Ascending aorta (tissue), 2 donors: ENCODE results near the gene CPNE6. TPM values are rescaled to one million over a fixed set of nuclear protein-coding genes. Genes with fewer than 3 reads are reported as not detected.

ENCODE experiments used
- DNase-seq, 2 donors: peaks; one replicate each; pipeline ENCODE4 v3.0.0-alpha.2; 2019; ENCODE audit warnings: low spot score in 2 of 2
- H3K27ac ChIP-seq, 2 donors: fragments of 200-600 bp; sonication (generic); one replicate each; pipeline ENCODE4 v1.5.1; 2016 to 2017; ENCODE audit warnings: mild to moderate bottlenecking in 1 of 2
- H3K27me3 ChIP-seq: fragments of 200-600 bp; sonication (generic); one replicate; pipeline ENCODE4 v1.5.1; 2017
- H3K36me3 ChIP-seq, 2 donors: fragments of 200-600 bp; sonication (generic); one replicate each; pipeline ENCODE4 v1.5.1; 2016
- H3K4me1 ChIP-seq, 2 donors: fragments of 200-600 bp; sonication (generic); one replicate each; pipeline ENCODE4 v1.5.1; 2016 to 2017; ENCODE audit warnings: mild to moderate bottlenecking in 1 of 2
- H3K4me3 ChIP-seq, 2 donors: fragments of 200-600 bp; sonication (generic); one replicate each; pipeline ENCODE4 v1.5.1; 2016 to 2017; ENCODE audit warnings: mild to moderate bottlenecking in 1 of 2
- H3K9me3 ChIP-seq, 2 donors: fragments of 200-600 bp; sonication (generic); one replicate each; pipeline ENCODE4 v1.5.1; 2016
- intact Hi-C: fragments of 100-400 bp; cut with DNase I; formaldehyde crosslinking; loops from one replicate; pipeline ENCODE4 v1.15.1; 2023
- total RNA-seq: library from RNA; depleted of rRNA; stranded (reverse); fragments of >200 nt; gene quantifications from one replicate; pipeline ENCODE4 v1.1.0, GENCODE V29; 2016
- TF ChIP-seq, protein P1 (sequence below), 3 experiments: fragments of 200-600 bp in 2 of 3; fragments of 450-650 bp in 1 of 3; sonication (generic) in 2 of 3; IDR thresholded peaks; one replicate each; pipeline ENCODE4 v1.5.1; 2016 to 2019; ENCODE audit warnings: antibody characterized with exemption in 3 of 3, mild to moderate bottlenecking in 1 of 3, moderate library complexity in 1 of 3

The CPNE6 gene
- total RNA-seq, 1 donor from 2014 or later: not detected

DNA sequence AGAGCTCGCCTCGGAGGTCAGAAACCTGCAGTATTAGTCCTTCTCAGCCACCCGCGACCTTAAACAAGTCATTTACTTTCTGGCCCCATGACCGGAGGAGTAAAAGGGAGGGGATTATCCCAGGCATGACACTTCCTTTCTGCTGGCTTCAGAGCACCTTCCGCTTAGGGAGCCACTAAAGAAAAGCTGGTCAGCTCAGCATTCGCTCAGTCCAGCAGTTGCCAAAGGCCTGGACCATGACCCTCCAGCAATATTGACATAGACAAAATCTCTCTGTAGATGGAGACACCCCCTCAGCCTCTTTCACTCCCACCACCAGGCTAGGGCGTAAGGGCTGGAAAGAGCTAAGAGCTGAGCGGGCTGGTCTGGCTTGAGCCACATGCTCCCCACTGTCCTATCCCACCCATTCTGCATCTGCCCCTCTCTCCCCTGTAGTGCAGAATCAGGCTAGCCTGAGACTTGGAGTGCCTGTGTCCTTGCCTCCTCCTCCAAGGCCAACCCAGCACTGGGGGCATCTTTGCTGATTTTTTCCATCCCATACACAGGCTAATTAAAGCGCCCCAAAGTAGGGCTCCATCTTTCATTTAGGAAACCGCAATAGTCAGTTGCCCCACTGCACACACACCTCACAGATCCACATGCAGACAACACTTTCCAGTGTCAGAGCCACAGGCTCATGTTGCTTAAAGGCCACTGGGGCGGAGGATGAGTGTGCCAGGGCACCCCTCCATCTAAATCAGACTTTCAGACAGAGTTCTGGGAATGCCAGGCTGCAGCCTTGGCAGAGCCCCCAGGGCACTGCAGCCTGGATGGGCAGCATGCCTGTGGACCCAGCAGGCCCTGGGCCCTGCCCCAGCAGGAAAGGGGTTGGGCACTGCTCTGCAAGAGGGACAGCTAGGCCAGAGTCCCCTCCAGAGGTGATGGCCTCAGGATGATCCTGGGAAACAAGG, 4.0 kb upstream of the CPNE6 start:
- H3K4me1 ChIP-seq: peaks cover under 1 to 10% of the 10 kb centered on the region in 2 donors
- no peak overlapping the region for H3K27ac ChIP-seq
- intact Hi-C loops: no loop called here
- H3K27me3 ChIP-seq: no peaks in the 10 kb centered on the region
- H3K36me3 ChIP-seq: no peaks in the 10 kb centered on the region
- no peak for DNase-seq
- TF ChIP-seq, protein P1, sequence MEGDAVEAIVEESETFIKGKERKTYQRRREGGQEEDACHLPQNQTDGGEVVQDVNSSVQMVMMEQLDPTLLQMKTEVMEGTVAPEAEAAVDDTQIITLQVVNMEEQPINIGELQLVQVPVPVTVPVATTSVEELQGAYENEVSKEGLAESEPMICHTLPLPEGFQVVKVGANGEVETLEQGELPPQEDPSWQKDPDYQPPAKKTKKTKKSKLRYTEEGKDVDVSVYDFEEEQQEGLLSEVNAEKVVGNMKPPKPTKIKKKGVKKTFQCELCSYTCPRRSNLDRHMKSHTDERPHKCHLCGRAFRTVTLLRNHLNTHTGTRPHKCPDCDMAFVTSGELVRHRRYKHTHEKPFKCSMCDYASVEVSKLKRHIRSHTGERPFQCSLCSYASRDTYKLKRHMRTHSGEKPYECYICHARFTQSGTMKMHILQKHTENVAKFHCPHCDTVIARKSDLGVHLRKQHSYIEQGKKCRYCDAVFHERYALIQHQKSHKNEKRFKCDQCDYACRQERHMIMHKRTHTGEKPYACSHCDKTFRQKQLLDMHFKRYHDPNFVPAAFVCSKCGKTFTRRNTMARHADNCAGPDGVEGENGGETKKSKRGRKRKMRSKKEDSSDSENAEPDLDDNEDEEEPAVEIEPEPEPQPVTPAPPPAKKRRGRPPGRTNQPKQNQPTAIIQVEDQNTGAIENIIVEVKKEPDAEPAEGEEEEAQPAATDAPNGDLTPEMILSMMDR (IDR thresholded peaks at IDR 0.05): no peak
- H3K9me3 ChIP-seq: no peaks in the 10 kb centered on the region
- H3K4me3 ChIP-seq: no peak overlapping the region

- no peak for DNase-seq
- intact Hi-C loops: no loop called here
- TF ChIP-seq, protein P1 (IDR thresholded peaks at IDR 0.05): no peak
Measured at GRCh38 chr14:24068711-24069410, 2.5 kb upstream of the CPNE6 start.

DNA sequence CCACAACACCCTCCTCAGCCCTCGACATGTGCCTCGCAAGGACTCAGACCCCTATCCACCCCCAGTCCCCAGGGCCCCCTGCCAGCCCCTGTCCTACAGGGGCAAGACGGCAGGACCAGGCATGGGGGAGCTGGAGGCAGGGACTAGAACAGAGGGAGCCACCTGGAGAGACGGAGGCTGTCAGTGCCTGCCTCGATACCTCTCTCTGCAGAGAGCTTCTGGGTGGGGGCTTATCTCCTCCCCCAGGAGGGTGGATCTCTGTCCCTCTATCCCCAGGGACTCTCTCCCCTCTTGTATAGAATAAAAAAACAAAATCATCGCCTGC, 2.0 kb upstream of the CPNE6 start:
- H3K9me3 ChIP-seq: no peaks in the 10 kb centered on the region
- TF ChIP-seq, protein P1 (IDR thresholded peaks at IDR 0.05): no peak
- no peak overlapping the region for H3K27ac ChIP-seq
- H3K4me3 ChIP-seq: no peak overlapping the region
- intact Hi-C loops: no loop called here
- H3K27me3 ChIP-seq: no peaks in the 10 kb centered on the region
- H3K36me3 ChIP-seq: no peaks in the 10 kb centered on the region
- DNase-seq: no peak
- H3K4me1 ChIP-seq: peaks cover 3 to 15% of the 10 kb centered on the region in 2 donors

More at GRCh38 chr14:24068711-24069410, 2.5 kb upstream of the CPNE6 start:
- H3K9me3 ChIP-seq: no peaks in the 10 kb centered on the region
- H3K4me1 ChIP-seq: peaks cover 3 to 15% of the 10 kb centered on the region in 2 donors
- H3K4me3 ChIP-seq: no peak overlapping the region
- no peaks in the 10 kb centered on the region for H3K36me3 ChIP-seq
- no peak overlapping the region for H3K27ac ChIP-seq
- no peaks in the 10 kb centered on the region for H3K27me3 ChIP-seq

DNA sequence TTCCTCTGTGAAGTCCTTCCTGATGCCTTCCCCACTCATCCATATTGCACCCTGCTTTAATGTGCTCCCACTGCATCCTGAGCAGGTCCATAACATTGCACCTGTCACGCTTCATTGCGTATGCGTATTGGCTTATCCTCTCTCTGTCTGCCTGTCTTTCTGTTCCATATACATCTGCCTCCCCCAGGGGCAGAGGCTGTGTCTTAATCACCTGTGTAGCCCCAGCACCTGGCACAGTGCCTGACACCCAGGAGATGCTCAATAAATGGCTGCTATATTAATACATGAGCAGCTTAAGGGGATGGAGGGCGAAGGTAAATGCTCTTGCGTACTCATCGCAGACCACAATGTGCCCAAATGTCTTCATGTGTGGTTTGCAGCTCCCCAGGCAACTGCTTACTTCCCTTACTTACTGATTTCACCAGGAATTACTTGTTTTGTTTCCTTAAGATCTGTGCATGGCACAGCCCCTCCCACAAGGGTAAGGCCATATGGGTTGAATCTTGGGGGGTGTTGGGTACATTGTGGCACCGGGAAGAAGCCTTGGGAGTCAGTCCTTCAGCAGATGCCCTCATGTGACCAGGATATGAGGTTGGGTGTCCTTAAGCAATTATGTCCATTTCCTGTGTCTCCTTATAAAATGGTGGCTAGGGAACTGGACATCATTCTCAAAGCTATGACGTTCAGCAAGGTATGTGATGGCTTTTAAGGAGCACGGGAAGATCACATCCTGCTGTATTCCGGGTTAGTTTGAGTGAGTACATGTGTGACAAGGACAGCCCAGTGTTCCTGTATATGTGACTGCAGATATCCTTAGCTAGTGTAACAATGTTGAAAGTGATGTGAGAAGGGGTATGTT, 848 bp upstream of the CPNE6 start:
- H3K4me3 ChIP-seq: no peak overlapping the region
- H3K9me3 ChIP-seq: no peaks in the 10 kb centered on the region
- no peak for DNase-seq
- peaks cover 3 to 15% of the 10 kb centered on the region in 2 donors for H3K4me1 ChIP-seq
- intact Hi-C loops: no loop called here
- TF ChIP-seq, protein P1 (IDR thresholded peaks at IDR 0.05): no peak
- no peaks in the 10 kb centered on the region for H3K27me3 ChIP-seq
- no peak overlapping the region for H3K27ac ChIP-seq
- H3K36me3 ChIP-seq: no peaks in the 10 kb centered on the region

DNA sequence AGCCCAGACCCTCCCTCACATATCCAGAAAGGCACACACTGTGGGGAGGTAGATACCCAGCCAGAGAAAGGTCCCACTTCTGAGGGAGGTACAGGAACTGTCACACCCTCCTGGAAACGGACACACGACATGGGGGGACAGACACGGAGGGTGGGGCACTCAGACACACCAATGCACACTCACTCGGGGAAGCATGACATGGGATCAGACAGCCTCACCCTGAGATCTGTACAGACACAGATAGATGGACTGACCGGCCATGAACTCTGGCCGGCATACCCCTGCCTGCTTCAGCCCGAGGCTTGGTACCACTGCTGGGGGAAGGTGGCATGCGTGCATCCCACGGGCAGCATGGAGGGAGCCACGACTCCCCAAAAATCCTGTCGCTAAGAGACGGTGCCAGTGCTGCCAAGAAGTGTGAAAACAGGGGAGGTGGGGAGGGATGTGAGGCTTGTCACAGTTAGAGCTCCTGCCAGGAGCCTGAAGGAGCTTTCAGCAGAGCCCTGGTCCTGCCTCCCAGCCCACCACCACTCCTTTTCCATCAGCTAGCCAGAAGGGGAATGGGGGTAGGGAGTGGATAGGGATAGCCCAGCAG, 571 bp downstream of the CPNE6 start:
- TF ChIP-seq, protein P1 (IDR thresholded peaks at IDR 0.05): no peak
- H3K9me3 ChIP-seq: no peaks in the 10 kb centered on the region
- no peak for DNase-seq

More for the DNA sequence above, 571 bp downstream of the CPNE6 start:
- Histone ChIP-seq H3K4me3 (peak overlapping the region in 1 of 2 donors; percentile 36), H3K27ac (no peak overlapping the region), H3K4me1 (peaks cover 3 to 15% of the 10 kb centered on the region in 2 donors), H3K27me3 (no peaks in the 10 kb centered on the region), H3K36me3 (no peaks in the 10 kb centered on the region)
- intact Hi-C loops: no loop called here
